Activated T-cell treated with anti-CD3 and anti-CD28 coated beads, Interleukin-2, amount 50 U/mL, for 4 hours (primary cell): ENCODE results near the gene SERPINA7. TPM values are rescaled to one million over a fixed set of nuclear protein-coding genes. Genes with fewer than 3 reads are reported as not detected.

ENCODE experiments used
- ATAC-seq, 2 donors: fragments of 200-7000 bp; cut with Tn5 transposase; one replicate each; pipeline ENCODE4 v1.10.0; 2021
- DNase-seq: peaks from one replicate; pipeline ENCODE4 v3.0.0-alpha.2; 2020
- H3K27me3 Mint-ChIP-seq: one replicate; pipeline ENCODE4 v1.8.0; 2021; ENCODE audit warnings: low read depth, mixed read lengths
- H3K36me3 Mint-ChIP-seq: one replicate; pipeline ENCODE4 v1.8.0; 2022; ENCODE audit warnings: mixed read lengths; ENCODE audit not compliant: insufficient read depth
- H3K4me1 Mint-ChIP-seq: one replicate; pipeline ENCODE4 v1.8.0; 2021; ENCODE audit warnings: low read depth, mixed read lengths
- H3K4me3 Mint-ChIP-seq: one replicate; pipeline ENCODE4 v1.8.0; 2021; ENCODE audit warnings: mild to moderate bottlenecking, moderate library complexity, mixed read lengths
- H3K9me3 Mint-ChIP-seq: one replicate; pipeline ENCODE4 v1.8.0; 2021; ENCODE audit warnings: mixed read lengths
- total RNA-seq, 3 donors: library from RNA; stranded (reverse); gene quantifications; one replicate each; pipeline ENCODE4 v1.2.1, GENCODE V29; 2021

Gene SERPINA7
- not detected for total RNA-seq

- ATAC-seq: no peak
- H3K36me3 Mint-ChIP-seq: no peaks in the 10 kb centered on the region
- DNase-seq: no peak
- no peaks in the 10 kb centered on the region for H3K9me3 Mint-ChIP-seq
- H3K4me1 Mint-ChIP-seq: no peaks in the 10 kb centered on the region
- no peak within 1 kb of the TSS for H3K4me3 Mint-ChIP-seq
- no peaks in the 10 kb centered on the region for H3K27me3 Mint-ChIP-seq
Measured at GRCh38 chrX:106038625-106039024, at the start of gene SERPINA7. Gene SERPINA7, minus strand, starts transcription at chrX:106038727. Its CDS starts 1,669 bp downstream, at chrX:106037058.

GRCh38 chrX:106069048-106069447 lies 30.5 kb upstream of the SERPINA7 start:
- no peaks in the 10 kb centered on the region for H3K4me1 Mint-ChIP-seq
- no peaks in the 10 kb centered on the region for H3K27me3 Mint-ChIP-seq
- DNase-seq (no peak), ATAC-seq (no peak)
- H3K4me3 Mint-ChIP-seq: no peak overlapping the region
- H3K36me3 Mint-ChIP-seq: no peaks in the 10 kb centered on the region
- no peaks in the 10 kb centered on the region for H3K9me3 Mint-ChIP-seq

GRCh38 chrX:106050054-106050453 lies 11.5 kb upstream of the SERPINA7 start:
- Mint-ChIP-seq H3K36me3 (no peaks in the 10 kb centered on the region), H3K4me3 (no peak overlapping the region), H3K4me1 (no peaks in the 10 kb centered on the region), H3K9me3 (no peaks in the 10 kb centered on the region), H3K27me3 (no peaks in the 10 kb centered on the region)
- DNase-seq (no peak), ATAC-seq (no peak)

- no peaks in the 10 kb centered on the region for H3K4me1 Mint-ChIP-seq
- ATAC-seq: no peak
- H3K36me3 Mint-ChIP-seq: no peaks in the 10 kb centered on the region
- H3K9me3 Mint-ChIP-seq: no peaks in the 10 kb centered on the region
- DNase-seq: no peak
- no peak overlapping the region for H3K4me3 Mint-ChIP-seq
- no peaks in the 10 kb centered on the region for H3K27me3 Mint-ChIP-seq
Measured at GRCh38 chrX:106042296-106042695, 3.8 kb upstream of the SERPINA7 start.

GRCh38 chrX:106040861-106041260 lies 2.3 kb upstream of the SERPINA7 start:
- no peak for ATAC-seq
- Mint-ChIP-seq H3K36me3 (no peaks in the 10 kb centered on the region), H3K27me3 (no peaks in the 10 kb centered on the region), H3K4me1 (no peaks in the 10 kb centered on the region), H3K9me3 (no peaks in the 10 kb centered on the region), H3K4me3 (no peak overlapping the region)
- no peak for DNase-seq

GRCh38 chrX:106039920-106040319 lies 1.4 kb upstream of the SERPINA7 start:
- H3K4me1 Mint-ChIP-seq: no peaks in the 10 kb centered on the region
- DNase-seq (no peak), ATAC-seq (no peak)
- no peaks in the 10 kb centered on the region for H3K27me3 Mint-ChIP-seq
- H3K9me3 Mint-ChIP-seq: no peaks in the 10 kb centered on the region
- no peak overlapping the region for H3K4me3 Mint-ChIP-seq
- no peaks in the 10 kb centered on the region for H3K36me3 Mint-ChIP-seq

- DNase-seq: no peak
- Mint-ChIP-seq H3K4me1 (no peaks in the 10 kb centered on the region), H3K27me3 (no peaks in the 10 kb centered on the region), H3K36me3 (no peaks in the 10 kb centered on the region), H3K9me3 (no peaks in the 10 kb centered on the region), H3K4me3 (no peak overlapping the region)
- ATAC-seq: no peak
Measured at GRCh38 chrX:106037835-106038473, 573 bp downstream of the SERPINA7 start.

- Mint-ChIP-seq H3K36me3 (no peaks in the 10 kb centered on the region), H3K27me3 (no peaks in the 10 kb centered on the region), H3K9me3 (no peaks in the 10 kb centered on the region), H3K4me1 (no peaks in the 10 kb centered on the region), H3K4me3 (no peak overlapping the region)
- ATAC-seq: no peak
- no peak for DNase-seq
Measured at GRCh38 chrX:106036716-106037115, 1.8 kb downstream of the SERPINA7 start.

GRCh38 chrX:106035064-106035463 lies 3.5 kb downstream of the SERPINA7 start:
- no peak for ATAC-seq
- H3K27me3 Mint-ChIP-seq: no peaks in the 10 kb centered on the region
- H3K36me3 Mint-ChIP-seq: no peaks in the 10 kb centered on the region
- no peaks in the 10 kb centered on the region for H3K4me1 Mint-ChIP-seq
- no peaks in the 10 kb centered on the region for H3K9me3 Mint-ChIP-seq
- H3K4me3 Mint-ChIP-seq: no peak overlapping the region
- DNase-seq: no peak

GRCh38 chrX:106023947-106024346 lies 14.6 kb downstream of the SERPINA7 start:
- Mint-ChIP-seq H3K4me1 (no peaks in the 10 kb centered on the region), H3K9me3 (no peaks in the 10 kb centered on the region), H3K27me3 (no peaks in the 10 kb centered on the region), H3K4me3 (no peak overlapping the region), H3K36me3 (no peaks in the 10 kb centered on the region)
- DNase-seq (no peak), ATAC-seq (no peak)

GRCh38 chrX:106022238-106022637 lies 16.3 kb downstream of the SERPINA7 start:
- H3K4me1 Mint-ChIP-seq: no peaks in the 10 kb centered on the region
- H3K27me3 Mint-ChIP-seq: no peaks in the 10 kb centered on the region

GRCh38 chrX:106014119-106014775 lies 24.3 kb downstream of the SERPINA7 start:
- Mint-ChIP-seq H3K9me3 (peaks cover 14% of the 10 kb centered on the region), H3K4me1 (no peaks in the 10 kb centered on the region), H3K4me3 (no peak overlapping the region), H3K36me3 (no peaks in the 10 kb centered on the region), H3K27me3 (no peaks in the 10 kb centered on the region)
- ATAC-seq: no peak
- no peak for DNase-seq

More at GRCh38 chrX:106022238-106022637, 16.3 kb downstream of the SERPINA7 start:
- no peak for DNase-seq
- Mint-ChIP-seq H3K4me3 (no peak overlapping the region), H3K36me3 (no peaks in the 10 kb centered on the region), H3K9me3 (peaks cover 4% of the 10 kb centered on the region)
- ATAC-seq: no peak

GRCh38 chrX:106009145-106009544 lies 29.4 kb downstream of the SERPINA7 start:
- Mint-ChIP-seq H3K4me3 (no peak overlapping the region), H3K36me3 (no peaks in the 10 kb centered on the region), H3K27me3 (no peaks in the 10 kb centered on the region), H3K4me1 (no peaks in the 10 kb centered on the region), H3K9me3 (peaks cover 10% of the 10 kb centered on the region)
- no peak for DNase-seq
- no peak for ATAC-seq

- H3K9me3 Mint-ChIP-seq: peaks cover 10% of the 10 kb centered on the region
- no peak for DNase-seq
- no peak for ATAC-seq
- no peaks in the 10 kb centered on the region for H3K27me3 Mint-ChIP-seq
- no peaks in the 10 kb centered on the region for H3K4me1 Mint-ChIP-seq
- H3K4me3 Mint-ChIP-seq: no peak overlapping the region
- no peaks in the 10 kb centered on the region for H3K36me3 Mint-ChIP-seq
Measured at GRCh38 chrX:106007815-106008214, 30.7 kb downstream of the SERPINA7 start.

- Mint-ChIP-seq H3K27me3 (no peaks in the 10 kb centered on the region), H3K4me3 (no peak overlapping the region), H3K9me3 (peaks cover 4% of the 10 kb centered on the region), H3K4me1 (no peaks in the 10 kb centered on the region), H3K36me3 (no peaks in the 10 kb centered on the region)
- DNase-seq: no peak
- ATAC-seq: no peak
Measured at GRCh38 chrX:106005684-106006083, 32.8 kb downstream of the SERPINA7 start.
